ENCODE results near the gene MARK3.
A peak's percentile ranks its signal among the peaks of the same experiment; 100 is the strongest.

Gene MARK3

DNA sequence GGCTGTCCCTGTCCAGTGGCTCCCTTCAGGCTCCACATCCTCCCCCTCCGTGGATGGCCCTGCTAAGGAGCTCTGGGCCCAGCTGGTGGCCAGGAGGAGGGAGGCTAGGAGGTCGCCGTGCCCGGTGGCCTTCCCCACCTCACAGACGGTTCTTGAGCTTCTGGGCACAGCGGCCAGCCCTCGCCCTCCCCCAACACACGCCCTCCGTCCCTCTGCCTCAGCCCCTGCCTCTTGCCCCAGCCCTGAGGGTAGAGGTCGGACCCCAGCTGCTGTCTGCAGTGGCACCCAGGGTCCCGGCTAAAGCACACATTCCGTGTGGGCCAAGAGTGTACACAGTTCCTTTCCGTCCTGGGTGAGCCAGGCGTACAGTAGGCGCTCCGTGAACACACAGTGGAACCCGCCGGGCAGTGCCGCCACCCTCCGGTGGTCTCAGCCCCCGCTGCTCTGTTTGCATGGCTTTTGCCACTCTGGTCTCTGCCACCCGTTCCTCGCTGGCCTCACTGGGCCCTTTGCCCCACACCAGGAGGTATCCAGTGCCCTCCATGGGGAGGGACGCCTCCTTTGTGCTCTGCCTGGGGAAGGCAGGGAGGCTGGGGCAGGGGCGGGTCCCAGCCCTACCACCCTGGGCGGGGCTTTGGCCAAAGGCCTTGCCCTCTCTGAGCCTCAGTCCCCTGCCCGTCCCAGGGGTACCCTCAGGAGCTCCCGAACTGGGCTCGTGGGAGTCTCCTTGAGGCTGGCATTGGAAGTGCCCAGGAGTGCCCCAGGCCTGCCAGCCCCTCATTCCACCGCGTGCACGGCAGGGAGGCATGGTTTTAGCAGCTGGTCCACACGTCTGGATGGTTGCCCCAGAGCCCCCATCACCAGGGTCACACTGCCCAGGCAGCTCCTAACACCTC lies 156.7 kb downstream of the MARK3 start:
- no peak overlapping the region for H3K27ac ChIP-seq
- no peak for TF ChIP-seq ZFX (IDR thresholded peaks at IDR 0.05)
- TF ChIP-seq, protein P1, sequence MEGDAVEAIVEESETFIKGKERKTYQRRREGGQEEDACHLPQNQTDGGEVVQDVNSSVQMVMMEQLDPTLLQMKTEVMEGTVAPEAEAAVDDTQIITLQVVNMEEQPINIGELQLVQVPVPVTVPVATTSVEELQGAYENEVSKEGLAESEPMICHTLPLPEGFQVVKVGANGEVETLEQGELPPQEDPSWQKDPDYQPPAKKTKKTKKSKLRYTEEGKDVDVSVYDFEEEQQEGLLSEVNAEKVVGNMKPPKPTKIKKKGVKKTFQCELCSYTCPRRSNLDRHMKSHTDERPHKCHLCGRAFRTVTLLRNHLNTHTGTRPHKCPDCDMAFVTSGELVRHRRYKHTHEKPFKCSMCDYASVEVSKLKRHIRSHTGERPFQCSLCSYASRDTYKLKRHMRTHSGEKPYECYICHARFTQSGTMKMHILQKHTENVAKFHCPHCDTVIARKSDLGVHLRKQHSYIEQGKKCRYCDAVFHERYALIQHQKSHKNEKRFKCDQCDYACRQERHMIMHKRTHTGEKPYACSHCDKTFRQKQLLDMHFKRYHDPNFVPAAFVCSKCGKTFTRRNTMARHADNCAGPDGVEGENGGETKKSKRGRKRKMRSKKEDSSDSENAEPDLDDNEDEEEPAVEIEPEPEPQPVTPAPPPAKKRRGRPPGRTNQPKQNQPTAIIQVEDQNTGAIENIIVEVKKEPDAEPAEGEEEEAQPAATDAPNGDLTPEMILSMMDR (conservative IDR thresholded peaks at IDR 0.05): no peak

DNA sequence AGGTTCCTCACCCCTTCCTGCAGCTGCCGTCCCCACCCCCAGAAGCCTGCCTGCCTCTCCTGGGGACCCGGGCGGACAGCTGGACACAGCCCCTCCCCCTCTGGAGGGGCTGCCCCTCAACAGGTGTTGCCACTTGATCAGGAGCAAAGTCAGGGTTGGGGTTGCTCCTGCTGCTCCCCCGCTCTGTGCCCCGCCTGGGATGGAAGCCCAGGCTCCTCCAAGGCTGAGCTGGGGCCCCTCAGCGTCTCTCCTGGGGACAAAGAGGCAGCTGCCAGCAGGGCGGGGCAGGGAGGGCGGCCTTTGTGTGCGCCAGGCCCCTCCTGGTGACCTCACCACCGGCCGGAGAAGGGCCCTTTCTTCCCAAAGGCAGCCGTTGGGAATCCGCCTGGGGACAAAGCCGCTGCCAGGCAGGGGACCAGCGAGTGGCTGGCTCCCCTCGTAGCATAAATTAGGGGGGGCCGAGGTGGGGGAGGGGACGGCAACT lies 157.4 kb downstream of the MARK3 start:
- peak overlapping the region; percentile 58; the same call in 1 of the 2 replicates for H3K27ac ChIP-seq
- TF ChIP-seq, protein P1 (conservative IDR thresholded peaks at IDR 0.05): no peak
- TF ChIP-seq ZFX (IDR thresholded peaks at IDR 0.05): no peak

DNA sequence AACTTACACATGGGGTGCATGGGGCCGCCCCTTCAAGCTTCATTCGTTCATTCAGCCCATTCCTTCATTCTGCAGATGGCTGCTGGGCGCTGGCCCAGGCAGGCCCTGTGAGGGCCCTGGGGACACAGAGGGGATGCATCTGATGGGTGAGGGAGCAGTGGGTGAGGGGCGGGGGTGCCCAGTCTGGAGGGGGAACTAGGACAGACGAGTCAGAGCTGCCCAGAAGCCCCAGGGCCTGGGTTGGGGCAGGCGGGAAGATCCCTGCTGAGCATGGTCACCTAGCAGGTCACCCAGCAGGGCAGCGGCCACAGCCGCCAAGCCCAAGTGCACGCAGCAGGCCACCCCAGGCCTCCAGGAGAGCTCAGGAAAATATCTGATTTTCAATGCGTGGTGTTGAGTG lies 157.9 kb downstream of the MARK3 start:
- H3K27ac ChIP-seq: peak overlapping the region; percentile 58
- TF ChIP-seq, protein P1 (conservative IDR thresholded peaks at IDR 0.05): no peak
- TF ChIP-seq ZFX (IDR thresholded peaks at IDR 0.05): no peak

DNA sequence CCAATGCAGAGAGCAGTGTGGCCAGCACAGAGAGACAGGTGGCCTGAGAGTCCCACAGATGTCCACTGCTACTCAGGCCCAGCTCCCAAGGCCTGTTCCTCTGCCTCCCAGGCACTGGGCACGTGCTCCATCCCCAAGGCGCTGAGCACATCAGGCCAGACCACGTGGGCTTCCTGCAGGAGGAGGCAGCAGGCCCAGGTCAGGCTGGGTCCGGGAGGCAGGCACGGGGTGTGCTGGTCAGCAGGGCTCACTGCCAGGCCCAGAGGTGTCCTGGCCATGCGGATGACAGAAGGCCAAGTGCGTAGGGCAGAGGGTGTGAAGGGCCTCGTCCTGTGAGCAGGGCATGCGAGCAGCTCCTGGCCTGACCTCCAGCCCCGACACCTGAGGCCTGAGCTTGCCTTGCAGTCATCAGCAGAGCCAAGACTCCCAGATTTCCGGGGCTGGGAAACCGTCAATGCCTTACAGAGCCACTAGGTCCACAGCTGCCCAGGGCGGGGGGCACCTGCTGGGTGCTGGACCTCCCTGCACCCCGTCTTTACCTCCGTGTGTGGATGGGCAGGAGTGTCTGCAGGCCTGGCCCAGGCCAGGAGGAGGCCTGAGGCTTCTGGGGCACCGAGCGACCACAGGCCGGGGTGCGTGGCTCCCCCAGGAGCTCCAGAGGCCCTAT lies 158.6 kb downstream of the MARK3 start:
- TF ChIP-seq ZFX (IDR thresholded peaks at IDR 0.05): peak; percentile 84; the same call in 1 of the 2 replicates
- TF ChIP-seq, protein P1 (conservative IDR thresholded peaks at IDR 0.05): no peak
- H3K27ac ChIP-seq: peak overlapping the region; percentile 58

DNA sequence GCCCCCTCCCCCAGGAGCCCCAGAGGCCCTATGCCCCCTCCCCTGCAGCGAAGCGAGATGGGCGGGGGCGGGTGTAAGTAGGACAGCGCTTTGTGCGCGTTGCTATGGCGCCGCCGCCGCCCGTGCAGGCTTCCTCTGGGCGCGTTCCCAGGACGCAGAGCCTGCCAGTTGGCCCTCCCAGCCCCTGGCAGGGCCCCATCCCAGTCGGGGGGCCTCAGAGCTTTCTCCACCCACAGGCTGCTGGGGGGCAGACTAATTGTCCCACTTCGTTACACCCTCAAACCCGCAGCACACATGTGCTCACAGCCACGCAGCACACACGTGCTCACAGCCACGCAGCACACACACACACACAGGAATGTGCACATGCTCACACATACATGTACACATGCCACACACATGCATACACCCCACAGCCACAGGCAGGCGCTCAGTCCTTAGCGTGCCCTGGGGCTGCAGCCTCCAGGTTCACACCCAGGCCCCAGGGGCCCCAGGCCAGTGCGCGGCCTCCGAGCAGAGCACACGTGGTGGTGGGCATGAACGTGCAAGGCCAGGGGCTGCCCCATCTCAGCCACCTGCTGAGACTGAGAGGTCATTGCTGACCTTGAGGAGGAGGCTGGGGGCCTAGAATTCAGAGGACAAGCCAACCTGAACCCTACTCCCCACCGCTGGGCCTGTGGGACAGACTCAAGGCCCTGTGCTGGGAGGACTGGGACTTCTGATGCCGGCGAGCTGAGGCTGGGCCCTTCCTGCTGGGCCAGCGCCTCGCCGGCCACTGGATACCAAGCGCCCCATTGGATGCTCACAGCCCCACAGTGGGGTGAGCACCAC lies 159.4 kb downstream of the MARK3 start:
- H3K27ac ChIP-seq: peak overlapping the region; percentile 58

DNA sequence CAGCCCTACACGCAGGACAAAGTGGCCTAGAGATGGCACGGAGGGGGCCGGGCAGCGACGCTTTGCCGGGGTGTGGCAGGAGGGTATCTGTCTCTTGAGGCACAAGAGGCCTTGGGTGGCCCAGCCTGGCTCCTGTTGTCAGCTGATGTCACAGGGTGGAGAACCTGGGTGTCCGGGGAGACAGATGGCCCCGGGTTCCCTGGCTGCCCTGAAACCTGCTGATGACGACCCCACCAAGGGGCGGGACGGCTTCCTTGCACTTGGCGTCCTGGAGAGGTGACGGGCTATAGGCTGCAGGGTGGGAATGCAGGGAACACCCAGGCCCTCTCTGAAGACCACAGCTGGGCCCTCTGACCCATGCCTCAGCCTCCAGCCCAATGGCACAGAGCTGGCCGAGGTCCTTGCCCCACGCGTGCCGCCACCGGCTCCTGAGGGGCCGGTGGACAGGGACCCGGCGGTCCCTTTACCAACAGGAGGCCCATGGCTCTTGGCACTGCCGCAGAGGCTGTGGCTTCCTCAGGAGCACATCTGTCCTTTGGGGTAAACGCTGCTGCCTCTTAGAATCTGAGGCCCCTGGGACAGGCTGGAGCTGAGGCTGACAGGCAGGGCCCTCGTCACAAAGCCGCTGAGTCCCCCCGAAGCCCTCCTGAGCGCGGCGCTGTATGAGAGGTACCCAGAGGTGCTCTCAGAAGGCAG lies 160.2 kb downstream of the MARK3 start:
- TF ChIP-seq, protein P1 (conservative IDR thresholded peaks at IDR 0.05): no peak
- TF ChIP-seq ZFX (IDR thresholded peaks at IDR 0.05): no peak
- no peak overlapping the region for H3K27ac ChIP-seq

More for the DNA sequence above, 159.4 kb downstream of the MARK3 start:
- TF ChIP-seq, protein P1 (conservative IDR thresholded peaks at IDR 0.05): no peak
- TF ChIP-seq ZFX (IDR thresholded peaks at IDR 0.05): no peak
